SK-N-MC (cell line): ENCODE data around the gene C10orf95.

ENCODE experiments used
- EZH2 ChIP-seq: fragments of 200-600 bp; sonication (generic); IDR thresholded peaks from one replicate; pipeline ENCODE4 v1.6.1; 2017; ENCODE audit warnings: antibody characterized with exemption
- FOXP2 ChIP-seq: optimal IDR thresholded peaks from 2 replicates; pipeline ENCODE3; 2011; ENCODE audit warnings: mild to moderate bottlenecking, moderate library complexity; ENCODE audit not compliant: insufficient read depth; ENCODE audit errors: extremely low read length, control extremely low read depth
- POLR2AphosphoS5 ChIP-seq: IDR thresholded peaks from 2 replicates; pipeline ENCODE4 v1.6.1; 2012; ENCODE audit warnings: mild to moderate bottlenecking, low read depth, low read length, borderline replicate concordance

DNA sequence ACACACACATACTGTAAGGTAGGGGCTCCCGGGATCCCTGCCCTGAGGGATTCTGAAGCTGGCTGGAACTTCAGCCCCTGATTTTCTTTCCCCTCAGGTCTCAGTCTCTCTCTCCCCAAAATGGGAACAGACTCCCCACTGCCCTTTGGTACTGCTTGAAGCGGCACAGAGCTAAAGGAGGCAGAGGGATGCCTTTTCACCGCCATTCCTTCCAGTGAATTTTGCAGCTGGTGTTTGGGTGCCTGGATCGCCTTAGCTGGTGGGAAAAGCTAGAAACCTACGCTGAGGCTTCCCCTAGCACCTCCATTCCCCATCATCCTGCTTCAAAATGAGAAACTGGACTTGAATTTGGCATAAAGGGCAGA is 16.2 kb downstream of the C10orf95 start:
- no peak for TF ChIP-seq EZH2
- TF ChIP-seq POLR2AphosphoS5 = no peak
- no peak for TF ChIP-seq FOXP2
